Body of pancreas (tissue), 4 donors: ENCODE measurements around the gene TPSB2. TPM values are rescaled to one million over a fixed set of nuclear protein-coding genes. Genes with fewer than 3 reads are reported as not detected.

ENCODE experiments used
- ATAC-seq: fragments of 150-250 bp; one replicate; pipeline ENCODE4 v1.9.1; 2016
- DNase-seq, 4 donors: peaks; one replicate each; pipeline ENCODE4 v3.0.0-alpha.2; 2019
- H3K27ac ChIP-seq, 4 donors: fragments of 200-600 bp; sonication (generic); 1 replicate in 3 of 4; 2 replicates in 1 of 4; pipeline versions ENCODE4 v1.5.1 to v1.6.1; 2016 to 2019; ENCODE audit warnings: mild to moderate bottlenecking in 1 of 4, mixed read lengths in 1 of 4, moderate library complexity in 1 of 4
- H3K27me3 ChIP-seq, 2 donors: fragments of 200-600 bp; sonication (generic); one replicate each; pipeline ENCODE4 v1.6.0; 2016; ENCODE audit warnings: mild to moderate bottlenecking in 1 of 2
- H3K36me3 ChIP-seq, 2 donors: fragments of 200-600 bp; sonication (generic); replicated peaks in 1 of 2; 2 replicates each; pipeline ENCODE4 v1.5.1; 2016; ENCODE audit warnings: low read depth in 2 of 2; ENCODE audit not compliant: insufficient read depth in 1 of 2
- H3K4me1 ChIP-seq: fragments of 200-600 bp; sonication (generic); one replicate; pipeline ENCODE4 v1.6.0; 2016
- H3K4me3 ChIP-seq, 2 donors: fragments of 200-600 bp; sonication (generic); 1 replicate in 1 of 2; 2 replicates in 1 of 2; pipeline ENCODE4 v1.5.1; 2016 to 2019
- H3K9me3 ChIP-seq, 3 donors: fragments of 200-600 bp; sonication (generic); 1 replicate in 2 of 3; 2 replicates in 1 of 3; pipeline ENCODE4 v1.5.1; 2016
- CTCF ChIP-seq, 7 experiments: fragments of 450-650 bp in 4 of 7; fragments of 200-600 bp in 3 of 7; sonication (generic) in 3 of 7; IDR thresholded peaks; one replicate each; pipeline ENCODE4 v1.5.1; 2016 to 2019; ENCODE audit warnings: antibody characterized with exemption in 7 of 7
- POLR2A ChIP-seq, 3 donors: fragments of 450-650 bp; IDR thresholded peaks; one replicate each; pipeline ENCODE4 v1.6.1; 2016; ENCODE audit warnings: antibody characterized with exemption in 3 of 3, mild to moderate bottlenecking in 2 of 3
- WGBS, 2 donors: methylation state at CpG; one replicate each; pipeline ENCODE4 v1.1.5; 2017; 5-methylcytosine and 5-hydroxymethylcytosine counted together
- intact Hi-C: fragments of 100-400 bp; cut with DNase I; formaldehyde crosslinking; loops from one replicate; pipeline ENCODE4 v1.15.1; 2023
- total RNA-seq, 2 donors: library from RNA; depleted of rRNA; stranded (reverse); fragments of >200 nt; gene quantifications; one replicate each; pipeline ENCODE4 v1.1.0, GENCODE V29; 2016

TPSB2 gene
- total RNA-seq, 2 donors from 2014 or later: 4.4 to 21.8 TPM

GRCh38 chr16:1221628-1222552 is 8.1 kb downstream of the TPSB2 start:
- TF ChIP-seq CTCF (IDR thresholded peaks at IDR 0.05): no peak
- no peak for TF ChIP-seq POLR2A (IDR thresholded peaks at IDR 0.05)
- 61 to 69% methylated on average over 23 to 29 of the region's 40 CpGs for WGBS, 2 donors
- H3K27me3 ChIP-seq: no peaks in the 10 kb centered on the region
- no peak for DNase-seq
- H3K27ac ChIP-seq: no peak overlapping the region
- H3K4me3 ChIP-seq: no peak overlapping the region
- intact Hi-C loops: no loop called here
- H3K4me1 ChIP-seq: no peaks in the 10 kb centered on the region
- no peak for ATAC-seq
- H3K36me3 ChIP-seq: no peaks in the 10 kb centered on the region
- H3K9me3 ChIP-seq: no peaks in the 10 kb centered on the region

GRCh38 chr16:1220841-1221627 is 8.9 kb downstream of the TPSB2 start:
- H3K36me3 ChIP-seq: no peaks in the 10 kb centered on the region
- no peak for DNase-seq

GRCh38 chr16:1220098-1220728 is 9.8 kb downstream of the TPSB2 start:
- H3K36me3 ChIP-seq: no peaks in the 10 kb centered on the region
- H3K9me3 ChIP-seq: no peaks in the 10 kb centered on the region

More at GRCh38 chr16:1220841-1221627, 8.9 kb downstream of the TPSB2 start:
- H3K4me3 ChIP-seq: no peak overlapping the region
- no peak for ATAC-seq
- no peaks in the 10 kb centered on the region for H3K27me3 ChIP-seq
- TF ChIP-seq POLR2A (IDR thresholded peaks at IDR 0.05): no peak
- TF ChIP-seq CTCF (IDR thresholded peaks at IDR 0.05): no peak
- H3K4me1 ChIP-seq: no peaks in the 10 kb centered on the region
- H3K9me3 ChIP-seq: no peaks in the 10 kb centered on the region
- intact Hi-C loops: no loop called here
- no peak overlapping the region for H3K27ac ChIP-seq
- WGBS, 2 donors: 76 to 78% methylated on average over 29 to 48 of the region's 48 CpGs

More at GRCh38 chr16:1220098-1220728, 9.8 kb downstream of the TPSB2 start:
- intact Hi-C loops: no loop called here
- DNase-seq: no peak
- 77% methylated on average over 29 to 46 of the region's 55 CpGs for WGBS, 2 donors
- Histone ChIP-seq H3K4me3 (no peak overlapping the region), H3K27me3 (no peaks in the 10 kb centered on the region), H3K4me1 (no peaks in the 10 kb centered on the region), H3K27ac (no peak overlapping the region)
- TF ChIP-seq POLR2A (IDR thresholded peaks at IDR 0.05) (no peak), CTCF (IDR thresholded peaks at IDR 0.05) (no peak)
- ATAC-seq: no peak
